Epithelial cell of esophagus (primary cell): ENCODE measurements around the gene DCLK1.

Source experiments
- DNase-seq: peaks from one replicate; pipeline ENCODE4 v3.0.0; 2010; ENCODE audit warnings: low read depth
- H3K4me3 ChIP-seq: 2 replicates; pipeline ENCODE4 v1.5.1; 2011; ENCODE audit warnings: mild to moderate bottlenecking, low read length, control low read depth
- TF ChIP-seq, protein P1 (sequence below): IDR thresholded peaks from 2 replicates; pipeline ENCODE4 v1.5.1; 2011; ENCODE audit warnings: low read depth, mild to moderate bottlenecking, low read length, control low read depth, inconsistent platforms; ENCODE audit not compliant: insufficient read depth; ENCODE audit errors: missing control alignments

DCLK1 gene

GRCh38 chr13:35763060-35763781 is 368.0 kb downstream of the DCLK1 start:
- no peak overlapping the region for H3K4me3 ChIP-seq
- no peak for DNase-seq
- TF ChIP-seq, protein P1, sequence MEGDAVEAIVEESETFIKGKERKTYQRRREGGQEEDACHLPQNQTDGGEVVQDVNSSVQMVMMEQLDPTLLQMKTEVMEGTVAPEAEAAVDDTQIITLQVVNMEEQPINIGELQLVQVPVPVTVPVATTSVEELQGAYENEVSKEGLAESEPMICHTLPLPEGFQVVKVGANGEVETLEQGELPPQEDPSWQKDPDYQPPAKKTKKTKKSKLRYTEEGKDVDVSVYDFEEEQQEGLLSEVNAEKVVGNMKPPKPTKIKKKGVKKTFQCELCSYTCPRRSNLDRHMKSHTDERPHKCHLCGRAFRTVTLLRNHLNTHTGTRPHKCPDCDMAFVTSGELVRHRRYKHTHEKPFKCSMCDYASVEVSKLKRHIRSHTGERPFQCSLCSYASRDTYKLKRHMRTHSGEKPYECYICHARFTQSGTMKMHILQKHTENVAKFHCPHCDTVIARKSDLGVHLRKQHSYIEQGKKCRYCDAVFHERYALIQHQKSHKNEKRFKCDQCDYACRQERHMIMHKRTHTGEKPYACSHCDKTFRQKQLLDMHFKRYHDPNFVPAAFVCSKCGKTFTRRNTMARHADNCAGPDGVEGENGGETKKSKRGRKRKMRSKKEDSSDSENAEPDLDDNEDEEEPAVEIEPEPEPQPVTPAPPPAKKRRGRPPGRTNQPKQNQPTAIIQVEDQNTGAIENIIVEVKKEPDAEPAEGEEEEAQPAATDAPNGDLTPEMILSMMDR, result no peak

DNA sequence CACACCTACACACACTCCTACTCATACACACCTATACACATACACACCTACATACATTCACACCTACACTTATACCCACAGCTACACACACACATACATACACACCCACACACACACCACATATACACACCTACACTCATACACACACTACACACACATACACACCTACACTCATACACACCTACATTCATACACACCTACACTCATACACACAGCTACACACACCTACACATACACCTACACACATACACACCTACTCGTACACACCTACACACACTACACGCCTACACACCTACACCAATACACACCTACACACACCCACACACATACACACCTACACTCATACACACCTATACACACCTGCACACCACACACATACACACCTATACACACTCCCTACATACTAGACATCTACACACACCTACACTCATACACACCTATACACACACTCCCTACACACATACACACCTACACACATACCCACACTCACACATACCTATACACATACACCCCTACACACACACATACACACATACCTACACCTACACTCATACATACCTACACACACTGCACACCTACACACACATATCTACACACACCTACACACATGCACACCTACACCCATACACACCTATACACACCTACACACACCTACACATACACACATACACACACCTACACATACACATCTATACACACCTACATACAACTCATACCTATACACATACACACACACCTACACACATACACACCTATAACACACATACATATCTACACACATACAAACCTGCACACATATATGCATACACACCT is 369.5 kb downstream of the DCLK1 start:
- DNase-seq, result no peak
- no peak overlapping the region for H3K4me3 ChIP-seq
- TF ChIP-seq, protein P1, result no peak

DNA sequence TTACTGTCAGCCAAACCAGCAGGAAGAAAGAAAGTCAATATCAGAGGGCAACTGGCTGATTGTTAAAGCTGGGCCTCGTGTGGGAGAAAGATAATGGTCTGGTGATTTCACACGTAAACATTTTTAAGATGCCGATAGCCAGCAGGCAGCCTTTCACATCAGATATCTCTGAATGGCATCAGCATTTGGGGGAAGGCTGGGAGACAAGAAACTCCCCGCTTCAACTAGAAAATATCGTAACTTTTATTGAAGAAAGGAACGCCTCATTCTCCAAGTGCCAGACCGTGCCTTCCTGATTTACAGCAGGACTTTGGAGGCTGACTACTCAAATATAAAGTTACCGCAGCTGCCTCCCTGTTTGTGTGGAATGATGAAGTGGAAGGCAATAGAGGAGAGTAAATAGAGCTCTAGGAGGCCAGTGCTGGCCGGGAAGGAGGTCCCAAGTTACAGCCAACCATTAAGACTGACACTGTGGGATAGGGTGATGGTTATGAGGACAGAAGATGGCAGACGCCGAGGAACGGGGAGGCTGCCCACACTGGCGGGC is 370.4 kb downstream of the DCLK1 start:
- TF ChIP-seq, protein P1, result no peak
- no peak overlapping the region for H3K4me3 ChIP-seq
- no peak for DNase-seq

- TF ChIP-seq, protein P1, result no peak
- H3K4me3 ChIP-seq, result no peak overlapping the region
- no peak for DNase-seq
Measured at GRCh38 chr13:35747594-35747993, 383.6 kb downstream of the DCLK1 start.

GRCh38 chr13:35744566-35745178 is 386.5 kb downstream of the DCLK1 start:
- TF ChIP-seq, protein P1, result no peak
- H3K4me3 ChIP-seq, result no peak overlapping the region
- DNase-seq, result no peak

DNA sequence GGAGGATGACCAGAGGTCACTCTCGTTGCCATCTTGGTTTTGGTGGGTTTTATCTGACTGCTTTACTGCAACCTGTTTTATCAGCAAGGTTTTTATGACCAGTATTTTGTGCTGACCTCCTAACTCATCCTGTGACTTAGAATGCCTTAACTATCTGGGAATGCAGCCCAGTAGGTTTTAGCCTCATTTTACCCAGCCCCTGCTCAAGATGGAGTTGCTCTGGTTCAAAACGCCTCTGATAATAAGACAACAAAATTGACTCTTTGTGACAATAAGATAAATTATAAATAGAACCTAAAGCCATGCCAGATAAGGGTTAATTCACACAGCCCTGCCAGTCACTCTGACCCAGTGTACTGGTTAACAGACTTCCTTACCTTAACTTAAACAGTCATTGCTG is 387.0 kb downstream of the DCLK1 start:
- no peak for DNase-seq
- TF ChIP-seq, protein P1, result no peak
- H3K4me3 ChIP-seq, result no peak overlapping the region
